KMS-11 (cell line): Measurements from ENCODE around the gene TMEM88.

Experiments used
- H2AFZ ChIP-seq: fragments of 200-600 bp; sonication (generic); 2 replicates; pipeline ENCODE4 v1.6.1; 2016; ENCODE audit warnings: antibody characterized with exemption, mixed run types, low read depth
- H3K27ac ChIP-seq: fragments of 200-600 bp; sonication (generic); 2 replicates; pipeline ENCODE4 v1.6.1; 2016; ENCODE audit warnings: mild to moderate bottlenecking, mixed run types
- H3K27me3 ChIP-seq: fragments of 200-600 bp; sonication (generic); 2 replicates; pipeline ENCODE4 v1.6.1; 2017; ENCODE audit warnings: mild to moderate bottlenecking, low read depth, mixed run types, moderate library complexity; ENCODE audit not compliant: insufficient read depth
- H3K36me3 ChIP-seq: fragments of 200-600 bp; sonication (generic); 2 replicates; pipeline ENCODE4 v1.6.1; 2017; ENCODE audit warnings: mild to moderate bottlenecking, mixed run types; ENCODE audit not compliant: insufficient read depth
- H3K4me1 ChIP-seq: fragments of 200-600 bp; sonication (generic); 2 replicates; pipeline ENCODE4 v1.6.1; 2016; ENCODE audit warnings: mild to moderate bottlenecking, low read depth, mixed run types; ENCODE audit not compliant: poor library complexity, severe bottlenecking
- H3K4me2 ChIP-seq: fragments of 200-600 bp; sonication (generic); 2 replicates; pipeline ENCODE4 v1.7.0; 2016; ENCODE audit warnings: mild to moderate bottlenecking, mixed run types
- H3K4me3 ChIP-seq: fragments of 200-600 bp; sonication (generic); IDR thresholded peaks from 2 replicates; pipeline ENCODE4 v1.6.1; 2017; ENCODE audit warnings: low read depth, low read length, mixed read lengths; ENCODE audit not compliant: insufficient read depth
- H3K79me2 ChIP-seq: fragments of 200-600 bp; sonication (generic); 2 replicates; pipeline ENCODE4 v1.6.1; 2016; ENCODE audit warnings: low read depth, mixed run types; ENCODE audit not compliant: insufficient read depth
- H3K9ac ChIP-seq: fragments of 200-600 bp; sonication (generic); 2 replicates; pipeline ENCODE4 v1.6.1; 2016; ENCODE audit warnings: mild to moderate bottlenecking, mixed run types
- H4K20me1 ChIP-seq: fragments of 200-600 bp; sonication (generic); 2 replicates; pipeline ENCODE4 v1.6.1; 2016; ENCODE audit warnings: mild to moderate bottlenecking, mixed run types; ENCODE audit not compliant: insufficient read depth
- TF ChIP-seq, protein P1 (sequence below): fragments of 200-600 bp; sonication (generic); conservative IDR thresholded peaks from 2 replicates; pipeline ENCODE4 v1.6.1; 2017; ENCODE audit warnings: low read depth, mild to moderate bottlenecking, antibody characterized with exemption, low read length, moderate library complexity, mixed read lengths

The TMEM88 gene

GRCh38 chr17:7848739-7849129 is 6.1 kb upstream of the TMEM88 start:
- H3K27me3 ChIP-seq, result no peaks in the 10 kb centered on the region
- H3K27ac ChIP-seq, result no peak overlapping the region
- H4K20me1 ChIP-seq, result no peaks in the 10 kb centered on the region
- no peak overlapping the region for H3K9ac ChIP-seq
- TF ChIP-seq, protein P1, sequence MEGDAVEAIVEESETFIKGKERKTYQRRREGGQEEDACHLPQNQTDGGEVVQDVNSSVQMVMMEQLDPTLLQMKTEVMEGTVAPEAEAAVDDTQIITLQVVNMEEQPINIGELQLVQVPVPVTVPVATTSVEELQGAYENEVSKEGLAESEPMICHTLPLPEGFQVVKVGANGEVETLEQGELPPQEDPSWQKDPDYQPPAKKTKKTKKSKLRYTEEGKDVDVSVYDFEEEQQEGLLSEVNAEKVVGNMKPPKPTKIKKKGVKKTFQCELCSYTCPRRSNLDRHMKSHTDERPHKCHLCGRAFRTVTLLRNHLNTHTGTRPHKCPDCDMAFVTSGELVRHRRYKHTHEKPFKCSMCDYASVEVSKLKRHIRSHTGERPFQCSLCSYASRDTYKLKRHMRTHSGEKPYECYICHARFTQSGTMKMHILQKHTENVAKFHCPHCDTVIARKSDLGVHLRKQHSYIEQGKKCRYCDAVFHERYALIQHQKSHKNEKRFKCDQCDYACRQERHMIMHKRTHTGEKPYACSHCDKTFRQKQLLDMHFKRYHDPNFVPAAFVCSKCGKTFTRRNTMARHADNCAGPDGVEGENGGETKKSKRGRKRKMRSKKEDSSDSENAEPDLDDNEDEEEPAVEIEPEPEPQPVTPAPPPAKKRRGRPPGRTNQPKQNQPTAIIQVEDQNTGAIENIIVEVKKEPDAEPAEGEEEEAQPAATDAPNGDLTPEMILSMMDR, result no peak
- H3K4me1 ChIP-seq, result no peaks in the 10 kb centered on the region
- no peaks in the 10 kb centered on the region for H3K79me2 ChIP-seq
- H3K4me2 ChIP-seq, result no peak overlapping the region
- no peak overlapping the region for H2AFZ ChIP-seq
- H3K36me3 ChIP-seq, result no peaks in the 10 kb centered on the region
- H3K4me3 ChIP-seq, result no peak overlapping the region

GRCh38 chr17:7849130-7849750 is 5.6 kb upstream of the TMEM88 start:
- H4K20me1 ChIP-seq, result no peaks in the 10 kb centered on the region
- H3K36me3 ChIP-seq, result no peaks in the 10 kb centered on the region
- TF ChIP-seq, protein P1, result no peak

GRCh38 chr17:7849751-7850504 is 4.9 kb upstream of the TMEM88 start:
- Histone ChIP-seq H3K9ac (no peak overlapping the region), H4K20me1 (no peaks in the 10 kb centered on the region), H3K27ac (no peak overlapping the region), H3K4me3 (no peak overlapping the region), H3K27me3 (no peaks in the 10 kb centered on the region), H2AFZ (no peak overlapping the region), H3K79me2 (no peaks in the 10 kb centered on the region), H3K4me2 (no peak overlapping the region), H3K36me3 (no peaks in the 10 kb centered on the region), H3K4me1 (no peaks in the 10 kb centered on the region)
- TF ChIP-seq, protein P1, result no peak

More at GRCh38 chr17:7849130-7849750, 5.6 kb upstream of the TMEM88 start:
- no peak overlapping the region for H3K4me2 ChIP-seq
- H3K27ac ChIP-seq, result no peak overlapping the region
- H3K4me1 ChIP-seq, result no peaks in the 10 kb centered on the region
- no peak overlapping the region for H3K9ac ChIP-seq
- no peaks in the 10 kb centered on the region for H3K27me3 ChIP-seq
- H2AFZ ChIP-seq, result no peak overlapping the region
- H3K4me3 ChIP-seq, result no peak overlapping the region
- H3K79me2 ChIP-seq, result no peaks in the 10 kb centered on the region

GRCh38 chr17:7850701-7851437 is 4.0 kb upstream of the TMEM88 start:
- TF ChIP-seq, protein P1, result no peak
- no peaks in the 10 kb centered on the region for H4K20me1 ChIP-seq
- H3K27ac ChIP-seq, result no peak overlapping the region
- H3K79me2 ChIP-seq, result no peaks in the 10 kb centered on the region
- H3K27me3 ChIP-seq, result no peaks in the 10 kb centered on the region
- H3K4me2 ChIP-seq, result no peak overlapping the region
- H3K36me3 ChIP-seq, result no peaks in the 10 kb centered on the region
- H3K4me3 ChIP-seq, result no peak overlapping the region
- H2AFZ ChIP-seq, result no peak overlapping the region
- no peaks in the 10 kb centered on the region for H3K4me1 ChIP-seq
- no peak overlapping the region for H3K9ac ChIP-seq
